Measurements from ENCODE around the gene DHX29. TPM values are rescaled to one million over a fixed set of nuclear protein-coding genes. Genes with fewer than 3 reads are reported as not detected.

The DHX29 gene
- total RNA-seq, 4 donors from 2014 or later: 39.1 to 54.0 (median 47.0) TPM

DNA sequence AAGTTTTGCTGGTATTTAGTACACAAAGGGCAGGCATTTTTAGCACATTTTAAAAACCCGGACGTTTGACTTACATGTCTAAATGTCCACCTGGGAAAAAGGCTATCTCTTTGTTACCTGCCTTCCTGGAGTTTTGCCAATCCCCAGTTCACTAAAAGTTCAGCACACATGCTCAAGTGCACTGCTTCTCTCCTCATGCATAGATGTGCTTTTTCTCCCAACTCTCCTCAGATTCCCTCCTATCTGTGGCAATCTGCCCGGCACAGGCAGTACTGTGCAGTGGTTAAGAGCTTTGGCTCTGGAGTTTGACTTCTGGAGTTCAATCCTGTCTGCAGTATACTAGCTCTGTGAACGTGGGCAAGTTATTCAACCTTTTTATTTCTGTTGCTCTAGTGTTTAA lies 65.7 kb downstream of the DHX29 start:
- Histone ChIP-seq H3K27me3 (no peaks in the 10 kb centered on the region), H3K4me3 (replicated peaks in 1 of 3) (no peak overlapping the region), H3K9me3 (no peaks in the 10 kb centered on the region), H3K4me1 (peaks cover 7 to 10% of the 10 kb centered on the region in 2 donors), H3K36me3 (no peaks in the 10 kb centered on the region), H3K27ac (peak overlapping the region; percentile 2 to 69 (median 56))
- peak; percentile 96 to 97 for DNase-seq
- 19 to 20% methylated on average over 4 of the region's 4 CpGs for WGBS, 2 donors
- intact Hi-C loops (cut with DNase I): no loop called here
- TF ChIP-seq, protein P1, sequence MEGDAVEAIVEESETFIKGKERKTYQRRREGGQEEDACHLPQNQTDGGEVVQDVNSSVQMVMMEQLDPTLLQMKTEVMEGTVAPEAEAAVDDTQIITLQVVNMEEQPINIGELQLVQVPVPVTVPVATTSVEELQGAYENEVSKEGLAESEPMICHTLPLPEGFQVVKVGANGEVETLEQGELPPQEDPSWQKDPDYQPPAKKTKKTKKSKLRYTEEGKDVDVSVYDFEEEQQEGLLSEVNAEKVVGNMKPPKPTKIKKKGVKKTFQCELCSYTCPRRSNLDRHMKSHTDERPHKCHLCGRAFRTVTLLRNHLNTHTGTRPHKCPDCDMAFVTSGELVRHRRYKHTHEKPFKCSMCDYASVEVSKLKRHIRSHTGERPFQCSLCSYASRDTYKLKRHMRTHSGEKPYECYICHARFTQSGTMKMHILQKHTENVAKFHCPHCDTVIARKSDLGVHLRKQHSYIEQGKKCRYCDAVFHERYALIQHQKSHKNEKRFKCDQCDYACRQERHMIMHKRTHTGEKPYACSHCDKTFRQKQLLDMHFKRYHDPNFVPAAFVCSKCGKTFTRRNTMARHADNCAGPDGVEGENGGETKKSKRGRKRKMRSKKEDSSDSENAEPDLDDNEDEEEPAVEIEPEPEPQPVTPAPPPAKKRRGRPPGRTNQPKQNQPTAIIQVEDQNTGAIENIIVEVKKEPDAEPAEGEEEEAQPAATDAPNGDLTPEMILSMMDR (IDR thresholded peaks at IDR 0.05): no peak
- TF ChIP-seq POLR2A (IDR thresholded peaks at IDR 0.05): no peak

DNA sequence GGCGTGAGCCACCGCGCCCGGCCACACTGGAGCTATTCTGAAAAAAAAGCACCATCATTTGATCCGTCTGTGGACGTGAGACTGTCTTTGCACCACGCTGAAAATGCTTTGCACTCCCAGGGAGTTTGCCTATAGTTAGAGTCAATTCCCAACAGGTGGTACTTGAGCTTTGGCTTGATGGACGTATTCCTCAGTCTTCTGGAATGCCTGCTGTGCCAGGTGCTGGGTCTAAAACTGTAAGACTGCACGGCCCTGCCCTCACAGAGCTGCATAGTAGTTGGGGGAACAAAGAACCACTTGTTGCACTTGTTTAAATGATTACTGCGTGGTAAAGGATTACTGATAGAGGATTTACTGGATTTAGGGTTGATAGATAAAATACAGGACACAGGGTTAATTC lies 70.7 kb downstream of the DHX29 start:
- 86 to 87% methylated on average over 10 of the region's 10 CpGs for WGBS, 2 donors
- Histone ChIP-seq H3K4me1 (peaks cover 15 to 16% of the 10 kb centered on the region in 2 donors), H3K36me3 (no peaks in the 10 kb centered on the region), H3K9me3 (no peaks in the 10 kb centered on the region), H3K27me3 (no peaks in the 10 kb centered on the region), H3K27ac (no peak overlapping the region), H3K4me3 (replicated peaks in 1 of 3) (no peak overlapping the region)
- no peak for DNase-seq
- TF ChIP-seq, protein P1 (IDR thresholded peaks at IDR 0.05): no peak
- no peak for TF ChIP-seq POLR2A (IDR thresholded peaks at IDR 0.05)
- intact Hi-C loops (cut with DNase I): no loop called here

DNA sequence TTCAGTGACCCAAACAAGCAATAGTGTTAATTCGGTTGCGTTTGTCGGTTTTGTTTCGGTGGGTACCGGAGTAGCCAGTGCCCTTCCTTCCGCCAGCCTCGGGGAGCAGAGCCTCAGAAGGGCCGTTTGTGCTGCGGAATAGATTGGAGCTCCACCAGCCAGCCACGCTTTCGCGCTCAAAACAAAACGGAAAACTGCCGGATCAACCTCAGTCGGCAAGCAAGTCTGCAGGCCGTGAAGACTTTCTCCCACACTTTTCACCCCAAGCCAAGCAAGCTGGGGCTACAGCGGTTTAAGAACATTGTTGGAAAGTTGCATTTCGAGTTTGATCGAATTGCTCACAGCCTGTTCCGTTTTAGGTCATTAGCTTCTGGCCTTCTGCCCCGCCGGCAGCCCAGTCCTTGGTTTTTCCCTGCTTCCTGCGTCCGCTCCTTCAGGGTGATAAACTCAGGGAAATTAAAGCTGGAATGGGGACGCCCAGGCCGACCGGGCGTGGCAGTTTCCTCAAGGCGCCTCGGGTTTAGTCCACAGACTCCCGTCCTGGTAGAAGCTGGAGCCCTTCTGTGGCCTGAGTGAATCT lies 73.3 kb downstream of the DHX29 start:
- Histone ChIP-seq H3K27ac (peak overlapping the region; percentile 46 to 91 (median 78)), H3K27me3 (no peaks in the 10 kb centered on the region), H3K4me3 (replicated peaks in 1 of 3) (peak overlapping the region; percentile 19 to 75 (median 33)), H3K9me3 (no peaks in the 10 kb centered on the region), H3K4me1 (peaks cover 21 to 25% of the 10 kb centered on the region in 2 donors), H3K36me3 (no peaks in the 10 kb centered on the region)
- TF ChIP-seq POLR2A (IDR thresholded peaks at IDR 0.05): peak in 1 of 2 donors; percentile 6
- TF ChIP-seq, protein P1 (IDR thresholded peaks at IDR 0.05): no peak
- DNase-seq: peak; percentile 78
- WGBS, 2 donors: 3 to 7% methylated on average over 21 to 31 of the region's 31 CpGs
- intact Hi-C loops (cut with DNase I): loop anchor here (5.0 kb wide), 1 partner anchor 57 kb away; no protein-coding TSS in a partner anchor

DNA sequence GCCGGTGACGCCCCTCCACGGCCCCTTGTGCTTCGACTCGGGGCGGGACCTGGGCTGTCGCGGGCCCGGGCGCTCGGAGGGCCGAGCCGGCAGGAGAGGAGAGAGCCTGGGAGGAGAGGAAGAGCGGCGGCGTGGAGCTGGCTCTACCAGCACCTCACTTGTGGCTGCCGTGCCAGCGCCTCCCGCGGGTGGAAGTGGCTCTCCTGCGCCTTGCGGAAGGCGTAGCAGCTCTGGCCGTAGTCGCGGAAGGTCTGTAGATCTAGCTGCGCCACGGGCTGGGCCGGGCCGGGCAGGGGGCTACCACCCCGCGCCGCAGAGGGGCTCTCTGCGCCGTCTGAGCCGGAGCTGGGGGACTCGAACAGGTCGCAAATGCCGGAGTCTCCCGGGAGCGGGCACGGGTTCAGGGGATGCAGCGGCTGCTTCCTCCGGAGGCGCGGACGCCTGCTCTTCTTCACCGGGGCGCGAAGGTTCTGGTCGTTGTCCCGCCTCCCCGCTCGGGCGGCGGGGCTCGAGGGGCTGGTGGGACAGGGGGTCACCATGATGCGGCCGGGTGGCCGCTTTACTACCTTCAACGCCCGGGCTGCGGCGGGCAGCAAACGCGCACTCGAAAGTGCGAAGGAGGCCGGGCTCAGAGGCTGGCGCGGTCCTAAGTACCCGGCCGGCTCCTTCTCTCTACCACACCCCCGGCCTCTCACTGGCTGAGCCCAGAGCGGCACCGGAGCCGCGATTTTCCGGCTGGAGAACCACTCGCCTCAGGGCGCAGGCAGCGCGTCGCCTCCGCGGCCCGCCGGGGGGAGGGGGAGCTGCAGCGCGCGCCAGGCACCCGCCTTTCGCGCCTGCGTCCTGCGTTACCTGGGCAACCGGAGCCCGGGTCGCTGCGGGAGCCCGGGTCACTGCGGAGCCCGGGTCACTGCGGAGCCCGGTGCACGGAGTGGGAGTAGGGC lies 74.2 kb downstream of the DHX29 start, which contains the start of gene CCNO:
Gene CCNO, minus strand, starts transcription at position 624 of the 944 bp plus-strand sequence. Its CDS starts 85 bp downstream, at position 539.
- 1 to 3% methylated on average over 27 to 35 of the region's 106 CpGs for WGBS, 2 donors
- Histone ChIP-seq H3K4me3 (replicated peaks in 1 of 3) (peak within 1 kb of the TSS; percentile 19 to 89 (median 75)), H3K9me3 (no peaks in the 10 kb centered on the region), H3K36me3 (no peaks in the 10 kb centered on the region), H3K4me1 (peaks cover 21 to 25% of the 10 kb centered on the region in 2 donors), H3K27me3 (no peaks in the 10 kb centered on the region), H3K27ac (peak within 1 kb of the TSS; percentile 78 to 91 (median 84))
- DNase-seq: peak; percentile 91 to 92
- intact Hi-C loops (cut with DNase I): loop anchor here (5.0 kb wide), 1 partner anchor 56 kb away; no protein-coding TSS in a partner anchor
- TF ChIP-seq, protein P1 (IDR thresholded peaks at IDR 0.05): no peak
- TF ChIP-seq POLR2A (IDR thresholded peaks at IDR 0.05): peak in 1 of 2 donors; percentile 88

Data from thyroid gland (tissue), 4 donors.